ENCODE measurements around the gene FHIT.

Gene FHIT

DNA sequence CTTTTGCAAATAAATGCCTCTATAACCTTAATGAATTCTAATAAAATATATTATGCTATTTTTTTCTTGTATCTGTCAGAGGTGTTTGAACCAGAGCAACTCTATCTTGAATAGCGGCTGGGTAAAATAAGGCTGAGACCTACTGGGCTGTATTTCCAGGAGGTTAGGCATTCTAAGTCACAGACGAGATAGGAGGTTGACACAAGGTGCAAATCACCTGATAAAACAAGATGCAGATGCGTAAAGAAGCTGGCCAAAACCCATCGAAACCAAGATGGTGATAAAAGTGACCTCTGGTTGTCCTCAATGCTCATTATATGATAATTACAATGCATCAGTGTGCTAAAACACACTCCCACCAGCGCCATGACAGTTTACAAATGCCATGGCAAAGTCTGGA lies 990.7 kb downstream of the FHIT start:
- Histone ChIP-seq H3K4me3 (ENCODE audit: insufficient read depth, low read length, poor library complexity, severe bottlenecking) (no peak overlapping the region), H3K27me3 (ENCODE audit: low read length) (no peaks in the 10 kb centered on the region), H3K79me2 (ENCODE audit: insufficient read depth, low read length) (no peaks in the 10 kb centered on the region), H3K9me2 (replicated peaks; ENCODE audit: insufficient read depth, low read length) (no peaks in the 10 kb centered on the region), H3K9me3 (ENCODE audit: insufficient read depth, low read length) (no peaks in the 10 kb centered on the region), H3F3A (ENCODE audit: insufficient read depth) (no peaks in the 10 kb centered on the region), H3K4me2 (ENCODE audit: low read depth, low read length, poor library complexity, severe bottlenecking) (no peak overlapping the region), H4K20me1 (ENCODE audit: low read depth, low read length) (no peaks in the 10 kb centered on the region), H3K36me3 (ENCODE audit: low read length) (no peaks in the 10 kb centered on the region), H2AFZ (ENCODE audit: low read depth, low read length, severe bottlenecking) (no peak overlapping the region), H3K27ac (ENCODE audit: low read depth, low read length) (no peak overlapping the region), H3K9ac (ENCODE audit: low read length) (no peak overlapping the region)
- TF ChIP-seq, protein P1, sequence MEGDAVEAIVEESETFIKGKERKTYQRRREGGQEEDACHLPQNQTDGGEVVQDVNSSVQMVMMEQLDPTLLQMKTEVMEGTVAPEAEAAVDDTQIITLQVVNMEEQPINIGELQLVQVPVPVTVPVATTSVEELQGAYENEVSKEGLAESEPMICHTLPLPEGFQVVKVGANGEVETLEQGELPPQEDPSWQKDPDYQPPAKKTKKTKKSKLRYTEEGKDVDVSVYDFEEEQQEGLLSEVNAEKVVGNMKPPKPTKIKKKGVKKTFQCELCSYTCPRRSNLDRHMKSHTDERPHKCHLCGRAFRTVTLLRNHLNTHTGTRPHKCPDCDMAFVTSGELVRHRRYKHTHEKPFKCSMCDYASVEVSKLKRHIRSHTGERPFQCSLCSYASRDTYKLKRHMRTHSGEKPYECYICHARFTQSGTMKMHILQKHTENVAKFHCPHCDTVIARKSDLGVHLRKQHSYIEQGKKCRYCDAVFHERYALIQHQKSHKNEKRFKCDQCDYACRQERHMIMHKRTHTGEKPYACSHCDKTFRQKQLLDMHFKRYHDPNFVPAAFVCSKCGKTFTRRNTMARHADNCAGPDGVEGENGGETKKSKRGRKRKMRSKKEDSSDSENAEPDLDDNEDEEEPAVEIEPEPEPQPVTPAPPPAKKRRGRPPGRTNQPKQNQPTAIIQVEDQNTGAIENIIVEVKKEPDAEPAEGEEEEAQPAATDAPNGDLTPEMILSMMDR (IDR thresholded peaks at IDR 0.05; ENCODE audit: insufficient read depth, low read length, poor library complexity, severe bottlenecking): no peak
- no peak for TF ChIP-seq EZH2phosphoT487 (conservative IDR thresholded peaks at IDR 0.05; ENCODE audit: low read length)

DNA sequence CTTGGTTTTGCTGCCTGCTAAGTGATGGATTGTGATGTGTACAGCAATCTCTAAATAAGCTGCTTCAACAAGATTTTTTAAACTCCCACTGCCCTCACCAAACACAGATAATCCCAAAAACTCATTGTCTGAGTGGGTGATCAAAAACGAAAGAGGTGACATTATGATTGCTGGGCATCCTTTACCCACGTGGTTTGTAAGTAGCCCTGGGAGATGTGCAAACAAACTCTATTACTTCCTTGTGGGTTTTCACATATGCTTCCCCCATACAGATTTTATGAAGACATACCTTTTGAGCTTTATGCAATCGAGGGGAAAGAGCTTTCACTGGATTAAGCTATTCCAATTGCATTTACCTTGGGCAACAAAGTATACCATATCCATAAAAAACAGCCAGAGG lies 1000.4 kb downstream of the FHIT start:
- H3K79me2 ChIP-seq (ENCODE audit: insufficient read depth, low read length): no peaks in the 10 kb centered on the region

DNA sequence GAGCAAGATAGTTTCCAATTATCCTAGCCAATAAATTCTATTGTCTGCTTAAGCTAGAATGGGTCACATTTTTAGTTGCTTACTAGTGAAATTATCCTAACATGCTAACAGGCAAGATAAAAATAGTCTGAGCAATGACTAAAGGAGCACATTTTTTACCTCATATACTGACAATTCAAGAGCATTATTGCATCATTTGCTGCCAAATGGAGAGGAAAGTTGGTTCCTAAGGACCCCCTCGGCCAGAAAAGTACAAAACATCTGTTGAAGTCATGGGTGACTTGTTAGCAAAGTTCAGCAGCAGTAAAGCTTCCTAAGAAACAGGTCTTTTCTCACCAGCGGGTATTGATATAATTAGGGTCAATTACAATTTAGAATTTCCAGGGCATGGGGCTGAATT lies 1001.0 kb downstream of the FHIT start:
- H3K27me3 ChIP-seq (ENCODE audit: low read length): no peaks in the 10 kb centered on the region
- no peak for TF ChIP-seq EZH2phosphoT487 (conservative IDR thresholded peaks at IDR 0.05; ENCODE audit: low read length)
- TF ChIP-seq, protein P1 (IDR thresholded peaks at IDR 0.05; ENCODE audit: insufficient read depth, low read length, poor library complexity, severe bottlenecking): no peak
- no peak overlapping the region for H3K27ac ChIP-seq (ENCODE audit: low read depth, low read length)
- no peaks in the 10 kb centered on the region for H4K20me1 ChIP-seq (ENCODE audit: low read depth, low read length)
- no peaks in the 10 kb centered on the region for H3K9me3 ChIP-seq (ENCODE audit: insufficient read depth, low read length)
- H3K79me2 ChIP-seq (ENCODE audit: insufficient read depth, low read length): no peaks in the 10 kb centered on the region
- H3K36me3 ChIP-seq (ENCODE audit: low read length): no peaks in the 10 kb centered on the region
- no peak overlapping the region for H3K4me3 ChIP-seq (ENCODE audit: insufficient read depth, low read length, poor library complexity, severe bottlenecking)
- H3K4me2 ChIP-seq (ENCODE audit: low read depth, low read length, poor library complexity, severe bottlenecking): no peak overlapping the region
- no peak overlapping the region for H3K9ac ChIP-seq (ENCODE audit: low read length)
- no peak overlapping the region for H2AFZ ChIP-seq (ENCODE audit: low read depth, low read length, severe bottlenecking)
- H3F3A ChIP-seq (ENCODE audit: insufficient read depth): no peaks in the 10 kb centered on the region
- H3K9me2 ChIP-seq (replicated peaks; ENCODE audit: insufficient read depth, low read length): no peaks in the 10 kb centered on the region

More for the DNA sequence above, 1000.4 kb downstream of the FHIT start:
- TF ChIP-seq EZH2phosphoT487 (conservative IDR thresholded peaks at IDR 0.05; ENCODE audit: low read length): no peak
- TF ChIP-seq, protein P1 (IDR thresholded peaks at IDR 0.05; ENCODE audit: insufficient read depth, low read length, poor library complexity, severe bottlenecking): no peak
- H3K4me2 ChIP-seq (ENCODE audit: low read depth, low read length, poor library complexity, severe bottlenecking): no peak overlapping the region
- H3K27ac ChIP-seq (ENCODE audit: low read depth, low read length): no peak overlapping the region
- no peak overlapping the region for H3K4me3 ChIP-seq (ENCODE audit: insufficient read depth, low read length, poor library complexity, severe bottlenecking)
- H3K9me3 ChIP-seq (ENCODE audit: insufficient read depth, low read length): no peaks in the 10 kb centered on the region
- H3K9me2 ChIP-seq (replicated peaks; ENCODE audit: insufficient read depth, low read length): no peaks in the 10 kb centered on the region
- H4K20me1 ChIP-seq (ENCODE audit: low read depth, low read length): no peaks in the 10 kb centered on the region
- no peaks in the 10 kb centered on the region for H3K27me3 ChIP-seq (ENCODE audit: low read length)
- H3K9ac ChIP-seq (ENCODE audit: low read length): no peak overlapping the region
- no peak overlapping the region for H2AFZ ChIP-seq (ENCODE audit: low read depth, low read length, severe bottlenecking)
- H3F3A ChIP-seq (ENCODE audit: insufficient read depth): no peaks in the 10 kb centered on the region
- H3K36me3 ChIP-seq (ENCODE audit: low read length): no peaks in the 10 kb centered on the region
